HEK293 (cell line): ENCODE measurements around the gene DCST2.

Source experiments
- BCL11A ChIP-seq: fragments of 450-650 bp; formaldehyde crosslinking; IDR thresholded peaks from 2 replicates; pipeline ENCODE4 v1.5.1; 2016; ENCODE audit warnings: low read depth, missing biosample characterization, missing genetic modification characterization
- CTCF ChIP-seq: fragments of 450-650 bp; formaldehyde crosslinking; IDR thresholded peaks from 2 replicates; pipeline ENCODE4 v1.5.1; 2016; ENCODE audit warnings: missing biosample characterization, missing genetic modification characterization
- GLIS2 ChIP-seq: fragments of 450-650 bp; formaldehyde crosslinking; IDR thresholded peaks from 2 replicates; pipeline ENCODE4 v1.5.1; 2016; ENCODE audit warnings: missing biosample characterization, missing genetic modification characterization
- HIC1 ChIP-seq: fragments of 450-650 bp; formaldehyde crosslinking; IDR thresholded peaks from 2 replicates; pipeline ENCODE4 v1.5.1; 2016; ENCODE audit warnings: missing biosample characterization, missing genetic modification characterization
- HOXD13 ChIP-seq: sonication (generic); formaldehyde crosslinking; IDR thresholded peaks from 2 replicates; pipeline ENCODE4 v1.8.0; 2022; ENCODE audit warnings: missing genetic modification reagents, borderline replicate concordance
- PRDM1 ChIP-seq: fragments of 450-650 bp; formaldehyde crosslinking; IDR thresholded peaks from 2 replicates; pipeline ENCODE4; 2016; ENCODE audit warnings: missing biosample characterization, missing genetic modification characterization
- REPIN1 ChIP-seq: fragments of 450-650 bp; formaldehyde crosslinking; IDR thresholded peaks from 2 replicates; pipeline ENCODE4 v1.5.1; 2017; ENCODE audit warnings: missing biosample characterization, missing genetic modification characterization, low read depth
- REST ChIP-seq: fragments of 450-650 bp; formaldehyde crosslinking; IDR thresholded peaks from 2 replicates; pipeline ENCODE4 v1.5.1; 2016; ENCODE audit warnings: missing biosample characterization, missing genetic modification characterization
- ZBTB48 ChIP-seq: fragments of 450-650 bp; formaldehyde crosslinking; IDR thresholded peaks from 2 replicates; pipeline ENCODE4 v1.5.1; 2016; ENCODE audit warnings: missing biosample characterization, missing genetic modification characterization
- ZFHX2 ChIP-seq: fragments of 450-650 bp; formaldehyde crosslinking; conservative IDR thresholded peaks from 2 replicates; pipeline ENCODE4 v1.5.1; 2016; ENCODE audit warnings: missing biosample characterization, missing genetic modification characterization
- ZNF302 ChIP-seq: fragments of 450-650 bp; formaldehyde crosslinking; IDR thresholded peaks from 2 replicates; pipeline ENCODE4 v1.5.1; 2016; ENCODE audit warnings: missing biosample characterization, missing genetic modification characterization, low read depth
- ZNF426 ChIP-seq: fragments of 450-650 bp; formaldehyde crosslinking; IDR thresholded peaks from 2 replicates; pipeline ENCODE4 v1.5.1; 2017; ENCODE audit warnings: missing biosample characterization, missing genetic modification characterization, mild to moderate bottlenecking, inconsistent platforms, moderate library complexity
- ZNF610 ChIP-seq: fragments of 450-650 bp; formaldehyde crosslinking; IDR thresholded peaks from 2 replicates; pipeline ENCODE4 v1.5.1; 2016; ENCODE audit warnings: missing biosample characterization, missing genetic modification characterization, borderline replicate concordance
- ZNF623 ChIP-seq: fragments of 450-650 bp; formaldehyde crosslinking; IDR thresholded peaks from 2 replicates; pipeline ENCODE4 v1.5.1; 2016; ENCODE audit warnings: missing biosample characterization, missing genetic modification characterization
- ZNF626 ChIP-seq: fragments of 450-650 bp; sonication (Bioruptor Pico); formaldehyde crosslinking; IDR thresholded peaks from 2 replicates; pipeline ENCODE4 v1.5.1; 2018; ENCODE audit warnings: missing biosample characterization, missing genetic modification characterization, inconsistent platforms
- ZSCAN18 ChIP-seq: fragments of 450-650 bp; formaldehyde crosslinking; IDR thresholded peaks from 2 replicates; pipeline ENCODE4 v1.5.1; 2016; ENCODE audit warnings: missing biosample characterization, missing genetic modification characterization
- ZSCAN30 ChIP-seq: fragments of 450-650 bp; IDR thresholded peaks from 2 replicates; pipeline ENCODE4 v1.5.1; 2018; ENCODE audit warnings: missing biosample characterization, mild to moderate bottlenecking, missing genetic modification characterization, moderate library complexity
- TF ChIP-seq, protein P1 (sequence below): fragments of 450-650 bp; formaldehyde crosslinking; IDR thresholded peaks from 2 replicates; pipeline ENCODE4 v1.5.1; 2016; ENCODE audit warnings: missing biosample characterization, missing genetic modification characterization
- TF ChIP-seq, protein P2 (sequence below): fragments of 450-650 bp; formaldehyde crosslinking; IDR thresholded peaks from 2 replicates; pipeline ENCODE4 v1.5.1; 2016; ENCODE audit warnings: missing biosample characterization, missing genetic modification characterization
- TF ChIP-seq, protein P3 (sequence below): fragments of 450-650 bp; formaldehyde crosslinking; IDR thresholded peaks from 2 replicates; pipeline ENCODE4 v1.5.1; 2016; ENCODE audit warnings: missing biosample characterization, missing genetic modification characterization
- TF ChIP-seq, protein P4 (sequence below): fragments of 450-650 bp; formaldehyde crosslinking; IDR thresholded peaks from 2 replicates; pipeline ENCODE4 v1.5.1; 2016; ENCODE audit warnings: missing biosample characterization, missing genetic modification characterization

The DCST2 gene

GRCh38 chr1:155003227-155003765 is 30.3 kb downstream of the DCST2 start (continued):
- TF ChIP-seq CTCF (tag by site-specific recombination) (peak; percentile 47; the same call in 1 of the 2 replicates), ZFHX2 (no peak), ZNF426 (no peak), ZNF610 (tag by site-specific recombination) (no peak), PRDM1 (tag by site-specific recombination) (no peak), ZSCAN18 (tag by site-specific recombination) (no peak), REST (tag by site-specific recombination) (0 out of 2 replicates have a peak, but pooled peaks have one; percentile 1), ZNF302 (tag by site-specific recombination) (no peak), HIC1 (tag by site-specific recombination) (no peak), ZNF623 (tag by site-specific recombination) (no peak), REPIN1 (tag by site-specific recombination) (no peak), GLIS2 (tag by site-specific recombination) (0 out of 2 replicates have a peak, but pooled peaks have one; percentile 10), BCL11A (0 out of 2 replicates have a peak, but pooled peaks have one; percentile 53), ZNF626 (tag by site-specific recombination) (no peak), HOXD13 (CRISPR knock-in tag) (no peak), ZBTB48 (peak; percentile 59; the same call in 1 of the 2 replicates), ZSCAN30 (tag by site-specific recombination) (peak; percentile 12; the same call in 1 of the 2 replicates)
- TF ChIP-seq, protein P1, sequence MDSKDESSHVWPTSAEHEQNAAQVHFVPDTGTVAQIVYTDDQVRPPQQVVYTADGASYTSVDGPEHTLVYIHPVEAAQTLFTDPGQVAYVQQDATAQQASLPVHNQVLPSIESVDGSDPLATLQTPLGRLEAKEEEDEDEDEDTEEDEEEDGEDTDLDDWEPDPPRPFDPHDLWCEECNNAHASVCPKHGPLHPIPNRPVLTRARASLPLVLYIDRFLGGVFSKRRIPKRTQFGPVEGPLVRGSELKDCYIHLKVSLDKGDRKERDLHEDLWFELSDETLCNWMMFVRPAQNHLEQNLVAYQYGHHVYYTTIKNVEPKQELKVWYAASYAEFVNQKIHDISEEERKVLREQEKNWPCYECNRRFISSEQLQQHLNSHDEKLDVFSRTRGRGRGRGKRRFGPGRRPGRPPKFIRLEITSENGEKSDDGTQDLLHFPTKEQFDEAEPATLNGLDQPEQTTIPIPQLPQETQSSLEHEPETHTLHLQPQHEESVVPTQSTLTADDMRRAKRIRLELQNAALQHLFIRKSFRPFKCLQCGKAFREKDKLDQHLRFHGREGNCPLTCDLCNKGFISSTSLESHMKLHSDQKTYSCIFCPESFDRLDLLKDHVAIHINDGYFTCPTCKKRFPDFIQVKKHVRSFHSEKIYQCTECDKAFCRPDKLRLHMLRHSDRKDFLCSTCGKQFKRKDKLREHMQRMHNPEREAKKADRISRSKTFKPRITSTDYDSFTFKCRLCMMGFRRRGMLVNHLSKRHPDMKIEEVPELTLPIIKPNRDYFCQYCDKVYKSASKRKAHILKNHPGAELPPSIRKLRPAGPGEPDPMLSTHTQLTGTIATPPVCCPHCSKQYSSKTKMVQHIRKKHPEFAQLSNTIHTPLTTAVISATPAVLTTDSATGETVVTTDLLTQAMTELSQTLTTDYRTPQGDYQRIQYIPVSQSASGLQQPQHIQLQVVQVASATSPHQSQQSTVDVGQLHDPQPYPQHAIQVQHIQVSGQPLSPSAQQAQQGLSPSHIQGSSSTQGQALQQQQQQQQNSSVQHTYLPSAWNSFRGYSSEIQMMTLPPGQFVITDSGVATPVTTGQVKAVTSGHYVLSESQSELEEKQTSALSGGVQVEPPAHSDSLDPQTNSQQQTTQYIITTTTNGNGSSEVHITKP (tag by site-specific recombination): peak; percentile 73
- TF ChIP-seq, protein P2, sequence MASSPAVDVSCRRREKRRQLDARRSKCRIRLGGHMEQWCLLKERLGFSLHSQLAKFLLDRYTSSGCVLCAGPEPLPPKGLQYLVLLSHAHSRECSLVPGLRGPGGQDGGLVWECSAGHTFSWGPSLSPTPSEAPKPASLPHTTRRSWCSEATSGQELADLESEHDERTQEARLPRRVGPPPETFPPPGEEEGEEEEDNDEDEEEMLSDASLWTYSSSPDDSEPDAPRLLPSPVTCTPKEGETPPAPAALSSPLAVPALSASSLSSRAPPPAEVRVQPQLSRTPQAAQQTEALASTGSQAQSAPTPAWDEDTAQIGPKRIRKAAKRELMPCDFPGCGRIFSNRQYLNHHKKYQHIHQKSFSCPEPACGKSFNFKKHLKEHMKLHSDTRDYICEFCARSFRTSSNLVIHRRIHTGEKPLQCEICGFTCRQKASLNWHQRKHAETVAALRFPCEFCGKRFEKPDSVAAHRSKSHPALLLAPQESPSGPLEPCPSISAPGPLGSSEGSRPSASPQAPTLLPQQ (tag by site-specific recombination): 0 out of 2 replicates have a peak, but pooled peaks have one; percentile 32
- TF ChIP-seq, protein P3, sequence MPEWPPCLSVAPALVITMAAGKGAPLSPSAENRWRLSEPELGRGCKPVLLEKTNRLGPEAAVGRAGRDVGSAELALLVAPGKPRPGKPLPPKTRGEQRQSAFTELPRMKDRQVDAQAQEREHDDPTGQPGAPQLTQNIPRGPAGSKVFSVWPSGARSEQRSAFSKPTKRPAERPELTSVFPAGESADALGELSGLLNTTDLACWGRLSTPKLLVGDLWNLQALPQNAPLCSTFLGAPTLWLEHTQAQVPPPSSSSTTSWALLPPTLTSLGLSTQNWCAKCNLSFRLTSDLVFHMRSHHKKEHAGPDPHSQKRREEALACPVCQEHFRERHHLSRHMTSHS (tag by site-specific recombination): no peak
- TF ChIP-seq, protein P4, sequence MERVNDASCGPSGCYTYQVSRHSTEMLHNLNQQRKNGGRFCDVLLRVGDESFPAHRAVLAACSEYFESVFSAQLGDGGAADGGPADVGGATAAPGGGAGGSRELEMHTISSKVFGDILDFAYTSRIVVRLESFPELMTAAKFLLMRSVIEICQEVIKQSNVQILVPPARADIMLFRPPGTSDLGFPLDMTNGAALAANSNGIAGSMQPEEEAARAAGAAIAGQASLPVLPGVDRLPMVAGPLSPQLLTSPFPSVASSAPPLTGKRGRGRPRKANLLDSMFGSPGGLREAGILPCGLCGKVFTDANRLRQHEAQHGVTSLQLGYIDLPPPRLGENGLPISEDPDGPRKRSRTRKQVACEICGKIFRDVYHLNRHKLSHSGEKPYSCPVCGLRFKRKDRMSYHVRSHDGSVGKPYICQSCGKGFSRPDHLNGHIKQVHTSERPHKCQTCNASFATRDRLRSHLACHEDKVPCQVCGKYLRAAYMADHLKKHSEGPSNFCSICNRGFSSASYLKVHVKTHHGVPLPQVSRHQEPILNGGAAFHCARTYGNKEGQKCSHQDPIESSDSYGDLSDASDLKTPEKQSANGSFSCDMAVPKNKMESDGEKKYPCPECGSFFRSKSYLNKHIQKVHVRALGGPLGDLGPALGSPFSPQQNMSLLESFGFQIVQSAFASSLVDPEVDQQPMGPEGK (tag by site-specific recombination): 0 out of 2 replicates have a peak, but pooled peaks have one; percentile 3
